GM20431 (cell line): ENCODE results near the gene APOL4.
"Not testable (repeated sequence)": the region's sequence is repeated elsewhere in the genome, so short reads cannot be mapped to it uniquely, and the experiment has no call there.

Experiments
- in situ Hi-C: fragments of 300-500 bp; cut with MseI, MboI; formaldehyde crosslinking; loops from one replicate; pipeline ENCODE4 v1.15.0; 2020; ENCODE audit warnings: low sequenced_read_pairs; ENCODE audit not compliant: unreplicated experiment

Gene APOL4

GRCh38 chr22:36160499-36160942 lies 41.1 kb downstream of the APOL4 start, which contains the start of gene APOL3:
APOL3 (minus strand) TSS chr22:36160755; CDS start chr22:36149055, 11,700 bp downstream.
- in situ Hi-C loops, result no loop called here

- in situ Hi-C loops, result no loop called here
These were observed 44.8 kb downstream of the APOL4 start for GRCh38 chr22:36156515-36157419.

- in situ Hi-C loops, result no loop called here
These were observed 45.5 kb downstream of the APOL4 start for GRCh38 chr22:36156119-36156514.

- in situ Hi-C loops, result no loop called here
These were observed 45.9 kb downstream of the APOL4 start for GRCh38 chr22:36155702-36156101.

- in situ Hi-C loops, result no loop called here
These were observed 47.1 kb downstream of the APOL4 start for GRCh38 chr22:36154423-36154945.

- in situ Hi-C loops, result no loop called here
These were observed 47.8 kb downstream of the APOL4 start for GRCh38 chr22:36153501-36154422.

- in situ Hi-C loops, result not testable (repeated sequence)
These were observed 48.8 kb downstream of the APOL4 start for GRCh38 chr22:36152821-36153220.

GRCh38 chr22:36152088-36152487 lies 49.5 kb downstream of the APOL4 start:
- in situ Hi-C loops, result no loop called here

- in situ Hi-C loops, result no loop called here
These were observed 50.5 kb downstream of the APOL4 start for GRCh38 chr22:36151006-36151595.

GRCh38 chr22:36149441-36149840 lies 52.2 kb downstream of the APOL4 start:
- in situ Hi-C loops, result loop anchor here (25.0 kb wide), 1 partner anchor 537 kb away; the partner anchor contains the start of gene MB

- in situ Hi-C loops, result loop anchor here (25.0 kb wide), 1 partner anchor 536 kb away; the partner anchor contains the start of gene MB
These were observed 53.2 kb downstream of the APOL4 start for GRCh38 chr22:36148411-36148810.

GRCh38 chr22:36147196-36147791 lies 54.3 kb downstream of the APOL4 start:
- in situ Hi-C loops, result loop anchor here (25.0 kb wide), 1 partner anchor 535 kb away; the partner anchor contains the start of gene MB

GRCh38 chr22:36145881-36146280 lies 55.7 kb downstream of the APOL4 start:
- in situ Hi-C loops, result loop anchor here (25.0 kb wide), 1 partner anchor 534 kb away; the partner anchor contains the start of gene MB

- in situ Hi-C loops, result loop anchor here (25.0 kb wide), 1 partner anchor 533 kb away; the partner anchor contains the start of gene MB
These were observed 56.6 kb downstream of the APOL4 start for GRCh38 chr22:36144886-36145541.

- in situ Hi-C loops, result loop anchor here (25.0 kb wide), 1 partner anchor 532 kb away; the partner anchor contains the start of gene MB
These were observed 57.7 kb downstream of the APOL4 start for GRCh38 chr22:36143956-36144355.

GRCh38 chr22:36143066-36143815 lies 58.4 kb downstream of the APOL4 start:
- in situ Hi-C loops, result loop anchor here (25.0 kb wide), 1 partner anchor 531 kb away; the partner anchor contains the start of gene MB

- in situ Hi-C loops, result loop anchor here (25.0 kb wide), 1 partner anchor 529 kb away; the partner anchor contains the start of gene MB
These were observed 60.1 kb downstream of the APOL4 start for GRCh38 chr22:36141481-36141880.
